ENCODE data around the gene ARHGEF38. TPM values are rescaled to one million over a fixed set of nuclear protein-coding genes. Genes with fewer than 3 reads are reported as not detected.

The ARHGEF38 gene
- total RNA-seq, 1 donor from 2014 or later = not detected

DNA sequence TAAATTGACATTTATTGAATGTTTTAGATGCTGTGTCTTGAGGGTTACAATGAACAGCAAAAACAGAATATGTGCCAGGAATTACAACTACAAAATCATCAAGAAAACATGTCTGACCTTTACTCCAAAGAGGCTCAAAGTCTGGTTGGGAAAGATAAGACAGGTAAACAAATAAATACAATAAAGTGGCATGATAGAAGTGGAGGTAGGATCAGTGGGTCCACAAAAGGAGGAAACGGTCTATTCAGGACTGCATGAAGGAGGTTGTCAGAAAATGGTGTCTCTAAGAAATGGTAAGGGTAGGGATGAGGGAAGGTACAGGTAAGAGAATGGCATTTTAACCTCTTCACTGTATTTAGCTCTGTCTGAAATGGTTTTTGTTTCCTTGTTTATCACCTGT, 3.8 kb downstream of the ARHGEF38 start:
- DNase-seq (ENCODE audit: low read depth in 2 of 2) = no peak

DNA sequence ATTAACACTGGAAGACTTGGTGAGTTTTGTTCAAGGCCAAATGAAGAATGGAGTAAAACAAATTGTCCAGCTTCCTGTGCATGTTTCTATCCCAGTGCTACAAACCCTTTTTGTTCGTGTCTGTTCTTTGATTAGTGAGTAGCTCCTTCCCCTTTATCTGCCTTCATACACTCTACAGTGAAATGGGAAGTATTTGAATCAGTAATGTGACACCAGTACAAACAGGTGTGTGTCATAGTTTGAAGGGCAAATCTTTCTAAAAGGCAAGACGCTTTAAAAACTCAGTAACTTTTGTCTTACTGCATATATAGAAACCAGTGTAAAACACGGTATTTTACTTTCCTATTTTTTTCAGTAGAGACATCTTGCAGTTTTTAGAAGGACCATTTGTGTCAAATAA, 5.9 kb downstream of the ARHGEF38 start:
- DNase-seq (ENCODE audit: low read depth in 2 of 2) = no peak

DNA sequence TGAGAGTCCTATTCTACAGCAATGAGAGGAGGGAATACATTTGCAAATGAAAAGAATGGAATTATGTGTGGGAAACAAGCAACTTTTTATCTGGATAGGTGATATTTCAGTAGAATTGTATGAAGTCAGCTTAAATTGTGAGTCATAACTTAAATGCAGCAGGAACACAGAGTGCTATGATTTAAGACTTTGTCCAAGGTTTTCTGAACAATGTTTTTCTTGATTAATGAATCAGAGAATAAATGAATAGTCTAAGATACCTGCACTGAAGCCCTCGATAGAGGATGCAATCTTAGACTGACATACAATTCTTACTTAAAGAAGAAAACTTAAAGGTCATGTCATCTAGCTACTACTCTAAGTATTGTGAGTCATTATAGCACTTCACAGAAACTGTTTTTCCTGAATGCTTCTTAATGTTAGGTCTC, 8.0 kb downstream of the ARHGEF38 start:
- no peak for DNase-seq (ENCODE audit: low read depth in 2 of 2)

DNA sequence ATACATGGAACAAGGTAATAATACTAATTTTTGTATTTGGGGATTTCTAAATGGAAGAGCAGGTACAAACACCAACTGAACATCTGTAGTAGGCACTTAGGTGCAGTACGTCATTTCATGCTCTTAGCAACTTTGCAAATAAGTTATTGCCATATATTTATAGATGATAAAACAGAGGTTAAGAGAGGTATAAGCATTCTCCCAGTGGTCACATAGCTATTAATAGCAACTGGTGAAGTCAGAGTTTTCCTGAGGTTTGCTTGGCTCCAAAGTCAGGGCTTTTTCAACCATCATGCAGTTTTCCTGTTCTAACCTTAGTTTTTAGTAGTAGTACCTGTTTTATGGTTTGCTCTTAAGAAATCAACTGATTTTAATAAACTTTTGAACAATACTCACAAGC, 10.9 kb downstream of the ARHGEF38 start:
- DNase-seq (ENCODE audit: low read depth in 2 of 2) = no peak

DNA sequence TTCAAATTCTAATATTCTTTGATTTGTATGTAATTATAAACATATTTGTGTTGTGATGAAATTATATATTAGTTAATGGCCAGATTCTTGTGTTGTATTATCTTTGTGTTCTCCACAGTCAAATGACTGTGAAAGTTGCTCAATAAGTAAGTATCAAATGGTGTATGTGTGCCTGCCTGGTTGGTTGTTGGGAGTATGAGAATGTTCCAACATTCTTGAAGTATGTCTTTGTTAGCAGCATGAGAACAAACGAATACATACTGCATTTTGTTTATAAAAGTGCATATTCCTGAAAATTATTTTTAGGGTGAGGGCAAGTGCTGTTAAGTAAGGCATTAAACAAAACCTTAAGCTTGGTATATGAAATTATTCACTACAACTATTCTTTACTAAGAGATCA, 16.2 kb downstream of the ARHGEF38 start:
- DNase-seq (ENCODE audit: low read depth in 2 of 2) = no peak

DNA sequence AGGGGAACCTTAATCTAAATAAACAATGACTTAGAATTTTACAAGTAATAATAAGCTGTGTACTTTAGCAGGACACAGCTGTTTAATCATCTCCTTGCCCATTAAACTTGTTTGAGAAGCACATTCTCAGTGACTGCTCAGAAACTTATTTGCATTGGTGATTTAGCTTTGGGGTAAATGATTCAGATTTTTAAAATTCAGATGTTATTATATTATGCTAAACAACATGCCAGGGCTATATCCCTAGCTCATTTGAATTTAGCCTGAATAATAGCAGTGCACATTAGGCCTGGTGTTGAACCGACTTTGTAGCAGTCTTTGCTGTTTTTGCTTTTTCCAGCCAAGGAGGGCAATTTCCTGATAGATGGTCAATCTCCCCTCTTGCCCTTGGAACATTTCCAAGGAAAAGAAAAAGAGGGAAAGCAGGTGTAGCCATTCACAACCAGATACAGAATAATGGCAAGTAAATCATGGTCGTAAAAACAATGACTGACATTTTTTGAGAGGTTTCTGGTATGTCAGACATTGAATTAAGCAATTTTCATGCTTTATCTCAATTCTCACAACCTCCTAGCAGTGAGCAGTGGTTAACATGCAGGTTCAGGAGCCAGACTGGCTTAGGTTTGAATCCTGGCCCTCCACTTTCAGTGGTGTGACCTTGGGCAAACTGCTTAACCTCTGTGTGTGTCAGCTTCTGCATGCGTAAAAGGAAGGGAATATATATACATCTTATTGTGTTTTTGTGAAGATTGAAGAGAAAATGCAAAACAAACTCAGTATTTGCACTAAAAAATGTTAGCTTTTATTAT, 16.8 kb downstream of the ARHGEF38 start:
- DNase-seq (ENCODE audit: low read depth in 2 of 2) = no peak

DNA sequence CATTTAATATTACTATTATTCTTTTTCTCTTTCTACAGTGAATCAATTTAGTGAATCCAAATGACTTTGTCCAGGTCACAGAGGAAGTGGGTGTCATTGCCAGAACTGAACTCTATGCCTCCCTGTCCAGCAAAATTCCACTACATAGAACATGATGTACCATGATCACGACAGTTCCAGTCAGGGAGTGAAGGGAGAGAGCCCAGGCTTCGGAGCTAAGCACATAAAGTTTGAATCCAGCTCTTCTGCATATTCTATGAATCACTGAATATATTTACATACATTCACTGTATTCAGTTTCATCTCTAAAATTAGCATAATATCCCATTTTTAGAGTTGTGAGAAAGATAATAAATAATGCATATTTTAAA, 17.4 kb downstream of the ARHGEF38 start:
- DNase-seq (ENCODE audit: low read depth in 2 of 2) = no peak

DNA sequence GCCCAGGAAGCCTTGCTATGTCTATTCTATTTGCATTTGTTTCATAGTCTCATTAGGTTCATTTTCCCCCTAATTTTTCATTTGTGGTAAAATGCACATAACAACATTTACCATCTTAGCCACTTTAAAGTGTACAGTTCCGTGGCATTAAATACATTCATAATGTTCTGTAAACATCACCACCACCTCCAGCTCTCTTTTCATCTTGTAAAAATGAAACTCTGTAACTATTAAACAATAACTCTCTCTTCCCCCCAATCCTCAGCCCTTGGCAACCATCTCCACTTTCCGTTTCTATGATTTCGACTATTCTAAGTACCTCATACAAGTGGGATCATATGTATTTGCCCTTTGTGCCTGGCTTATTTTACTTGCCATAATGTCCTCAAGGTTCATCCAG, 19.9 kb downstream of the ARHGEF38 start:
- no peak for DNase-seq (ENCODE audit: low read depth in 2 of 2)

DNA sequence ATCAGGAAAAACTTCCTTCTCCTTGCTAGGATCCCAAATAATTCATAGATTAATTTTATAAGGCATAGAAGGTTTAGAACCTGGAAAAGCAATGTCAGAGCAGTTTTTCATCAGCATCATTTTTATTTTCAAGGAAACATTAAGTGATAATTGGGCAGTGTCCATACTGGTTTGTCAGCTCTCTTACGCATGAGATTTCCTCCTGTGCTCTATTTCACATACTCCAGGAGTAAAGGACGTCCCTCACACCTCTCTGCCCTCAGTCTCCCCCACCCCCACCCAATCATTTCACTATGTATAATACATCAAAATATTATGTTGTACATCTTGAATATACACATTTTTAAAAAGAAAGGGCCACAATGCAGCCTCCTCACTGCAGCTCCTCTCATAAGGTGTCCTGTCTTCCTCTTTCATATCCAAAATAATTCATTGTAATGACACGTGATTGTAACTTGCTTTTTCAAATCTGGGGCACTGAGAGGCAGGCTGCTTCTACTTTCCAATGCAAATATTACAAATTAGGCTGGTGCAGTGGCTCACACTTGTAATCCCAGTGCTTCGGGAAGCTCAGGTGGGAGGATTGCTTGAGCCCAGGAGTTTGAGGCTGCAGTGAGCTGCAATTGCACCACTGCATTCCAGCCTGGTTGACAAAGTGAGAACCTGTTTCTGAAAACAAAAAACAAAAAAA, 34.4 kb downstream of the ARHGEF38 start:
- no peak for DNase-seq (ENCODE audit: low read depth in 2 of 2)

DNA sequence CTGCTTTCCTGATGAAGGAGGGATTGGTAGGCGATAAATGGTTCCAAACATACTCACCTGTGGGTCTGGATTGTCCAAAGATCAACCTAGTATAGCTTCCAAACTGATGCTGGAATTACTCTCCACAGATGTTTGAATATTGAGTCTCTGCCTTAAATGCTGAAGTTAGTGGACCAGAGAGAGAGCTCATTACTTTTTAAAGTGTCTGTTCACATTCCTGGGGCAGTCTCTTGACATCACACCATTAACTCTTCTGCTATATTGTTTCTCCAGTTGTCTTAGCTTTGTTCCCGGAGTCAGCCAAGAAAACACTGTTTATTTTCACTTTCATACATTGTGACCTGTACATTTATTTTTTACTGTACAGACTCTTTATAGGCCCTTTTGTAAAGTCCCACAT, 35.4 kb downstream of the ARHGEF38 start:
- DNase-seq (ENCODE audit: low read depth in 2 of 2) = no peak

DNA sequence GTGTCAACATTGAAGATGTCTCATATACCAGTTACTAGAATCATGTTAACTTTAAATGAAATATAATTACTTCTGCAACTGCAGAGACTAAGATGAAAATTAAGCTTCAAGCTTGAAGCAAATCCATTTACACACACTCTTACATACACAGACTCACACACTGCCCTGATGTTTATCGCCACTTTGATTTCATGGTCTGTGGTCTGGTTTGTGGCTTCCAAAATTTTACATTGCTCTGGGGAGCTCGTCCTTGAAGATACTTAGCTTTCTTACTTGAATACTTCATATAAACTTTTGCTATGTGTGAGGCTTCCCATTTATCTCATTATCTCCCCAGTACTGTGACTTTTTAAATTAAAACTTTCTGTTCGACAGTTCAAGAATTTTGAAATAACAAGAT, 35.8 kb downstream of the ARHGEF38 start:
- no peak for DNase-seq (ENCODE audit: low read depth in 2 of 2)

DNA sequence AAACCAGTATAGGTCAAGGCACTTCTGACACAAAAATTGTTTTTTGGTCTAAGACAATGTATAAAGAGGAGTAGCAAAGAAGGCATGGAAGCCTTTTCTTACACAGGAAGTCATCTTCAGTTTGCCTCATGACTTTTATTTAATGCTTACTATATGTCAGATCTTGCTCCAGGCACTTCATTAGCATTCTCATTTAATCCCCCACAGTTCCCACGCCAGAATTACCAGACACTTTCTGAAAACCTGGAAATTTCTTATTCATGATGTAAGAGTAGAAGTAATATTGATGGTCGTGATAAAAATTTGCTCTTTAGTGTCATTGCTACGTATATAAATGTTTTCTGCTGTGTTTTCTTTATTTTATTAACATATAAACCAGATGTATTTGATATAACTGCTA, 39.2 kb downstream of the ARHGEF38 start:
- DNase-seq (ENCODE audit: low read depth in 2 of 2) = no peak

DNA sequence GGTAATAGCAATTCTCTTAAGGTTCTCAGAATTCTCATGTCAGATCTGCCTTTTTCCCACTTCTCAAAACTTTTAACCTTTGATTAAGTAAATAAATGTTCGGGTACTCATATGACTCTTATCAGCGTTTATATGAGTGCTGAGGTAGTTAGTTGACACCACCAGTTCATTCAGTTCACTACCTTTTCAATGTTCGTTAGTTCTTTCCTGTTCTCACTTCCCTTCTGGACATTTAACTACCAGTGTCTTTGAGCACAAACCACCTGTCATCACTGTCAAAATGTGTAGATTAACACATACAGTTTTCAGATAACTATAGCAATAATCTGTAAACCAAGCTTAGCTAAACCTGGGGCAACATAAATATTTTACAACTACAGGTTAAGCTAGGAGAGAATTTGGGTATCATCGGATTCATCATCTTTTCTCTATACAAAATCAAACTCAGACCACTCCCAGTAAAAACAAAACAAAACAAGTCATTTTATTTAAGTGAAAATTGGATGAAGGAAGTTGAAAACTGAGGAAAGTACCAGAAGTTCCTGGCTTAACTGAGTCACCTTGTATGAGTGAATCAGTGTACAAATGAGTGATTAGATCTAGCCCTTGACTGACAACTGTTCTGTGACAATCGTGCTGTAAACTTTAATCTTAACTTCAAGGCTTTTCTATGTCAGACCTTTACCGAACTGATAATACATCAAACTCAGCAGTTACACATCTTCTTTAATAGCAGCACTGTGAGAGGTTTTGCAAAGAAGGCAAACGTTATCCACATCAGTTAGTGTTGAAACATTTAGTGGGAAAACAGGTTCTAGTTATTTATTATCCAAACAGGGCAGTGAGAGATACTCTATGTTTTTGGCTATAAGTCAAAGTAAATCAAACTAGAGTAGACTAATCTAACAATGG, 41.9 kb downstream of the ARHGEF38 start:
- no peak for DNase-seq (ENCODE audit: low read depth in 2 of 2)

DNA sequence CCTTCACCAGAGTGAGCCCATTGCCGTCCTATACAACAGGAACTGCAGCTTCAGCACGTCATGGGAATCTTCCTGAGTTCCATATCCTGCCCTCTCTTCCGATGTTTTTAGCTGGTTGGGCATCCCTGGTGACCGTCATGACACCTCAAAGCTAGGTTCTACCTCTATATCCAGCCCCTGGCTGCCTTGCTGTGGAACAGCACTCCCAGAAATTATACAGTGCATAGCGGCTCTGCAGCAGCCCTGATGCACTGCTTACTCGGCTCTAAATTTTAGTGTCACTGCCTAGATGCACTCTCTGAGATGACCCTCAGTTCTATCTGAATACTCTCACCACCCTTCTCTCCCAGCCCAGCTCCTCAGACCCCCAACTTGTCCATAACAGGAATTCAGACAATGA, 44.3 kb downstream of the ARHGEF38 start:
- peak in 1 of 2 donors; percentile 11 for DNase-seq (ENCODE audit: low read depth in 2 of 2)

DNA sequence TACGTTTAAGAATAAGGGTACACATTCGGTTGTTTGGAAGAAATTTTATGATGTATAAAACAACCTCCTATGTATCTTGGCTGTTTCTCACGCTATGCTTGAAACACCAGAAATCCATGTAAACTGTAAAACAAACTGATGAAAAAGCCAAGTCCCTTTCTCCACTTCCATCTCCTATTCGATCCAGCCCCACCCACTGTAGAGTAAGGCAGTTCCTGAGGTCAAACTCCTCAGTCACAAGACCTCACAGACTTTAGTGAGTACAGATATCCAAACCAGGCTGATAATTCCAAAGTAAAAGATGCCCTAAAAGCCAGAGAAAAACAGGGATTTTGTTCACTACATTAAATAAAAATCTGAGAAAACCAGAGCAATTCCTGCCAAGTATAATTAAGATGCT, 45.6 kb downstream of the ARHGEF38 start:
- no peak for DNase-seq (ENCODE audit: low read depth in 2 of 2)

DNA sequence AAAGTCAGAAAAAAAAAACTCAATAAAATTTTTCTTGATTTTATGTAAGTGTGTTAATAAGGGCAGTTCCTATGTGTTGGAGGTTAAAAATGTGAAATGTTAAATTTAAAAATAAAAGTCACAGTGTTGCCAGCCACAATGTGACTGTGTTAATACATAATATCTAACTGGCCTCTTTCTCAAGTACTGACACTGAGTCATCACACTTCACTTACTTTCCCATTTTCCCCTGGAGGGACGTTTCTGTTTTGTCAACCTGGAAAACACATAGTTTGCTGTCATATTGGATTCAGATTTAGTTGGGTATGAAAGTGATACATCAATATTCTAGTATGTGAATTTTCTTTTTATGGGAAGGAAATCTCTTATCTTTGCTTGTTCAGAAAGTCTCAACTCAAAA, 46.4 kb downstream of the ARHGEF38 start:
- no peak for DNase-seq (ENCODE audit: low read depth in 2 of 2)

DNA sequence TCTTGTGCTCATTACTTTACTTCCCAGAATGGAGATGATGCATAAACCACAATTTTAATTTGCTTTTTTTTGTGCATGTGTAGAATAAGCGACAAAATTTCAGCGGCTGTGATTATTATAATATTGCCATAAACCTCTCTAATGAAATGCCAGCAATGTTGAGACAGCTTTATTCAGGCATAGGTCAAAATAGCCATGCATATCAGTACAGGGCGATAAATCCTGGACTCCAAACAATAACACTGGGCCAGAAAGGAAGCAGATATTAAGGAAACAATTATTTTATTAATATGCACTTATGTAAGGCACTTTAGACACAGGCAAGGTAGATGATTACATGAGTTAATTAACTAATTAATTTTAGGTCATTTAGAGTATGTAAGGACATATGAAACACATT, 47.1 kb downstream of the ARHGEF38 start:
- no peak for DNase-seq (ENCODE audit: low read depth in 2 of 2)

DNA sequence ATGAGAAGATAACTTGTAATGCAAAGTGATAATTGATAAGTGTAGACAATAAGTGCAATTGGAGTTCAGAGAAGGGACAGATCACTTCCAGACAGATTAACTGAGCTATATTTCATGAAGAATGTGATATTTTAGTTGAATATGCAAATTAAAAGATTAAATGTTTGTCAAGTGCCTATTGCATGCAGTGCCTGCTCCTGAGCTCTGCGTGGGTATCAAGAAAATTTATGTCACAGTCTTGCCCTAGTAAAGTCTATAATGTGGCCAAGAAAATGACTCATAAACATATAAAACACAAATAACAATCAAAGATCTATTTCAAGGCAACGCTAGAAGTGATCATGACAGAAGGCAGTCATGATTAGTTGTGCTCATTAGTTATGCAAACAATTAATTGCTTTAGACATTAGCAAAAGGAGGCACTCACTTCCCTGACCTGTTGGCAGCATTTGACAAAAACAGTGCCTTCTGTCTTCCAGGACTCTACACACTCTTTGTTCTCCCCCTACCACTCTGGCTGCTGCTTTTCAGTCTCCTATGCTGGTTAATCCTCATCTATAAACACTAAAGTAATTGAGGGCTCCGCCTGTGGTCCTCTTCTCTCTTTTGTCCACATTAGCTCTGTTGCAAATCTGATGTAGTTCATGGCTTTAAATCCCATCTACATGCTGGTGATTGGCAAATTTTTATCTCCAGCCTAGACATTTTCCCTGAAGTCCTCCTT, 47.7 kb downstream of the ARHGEF38 start:
- DNase-seq (ENCODE audit: low read depth in 2 of 2) = no peak

DNA sequence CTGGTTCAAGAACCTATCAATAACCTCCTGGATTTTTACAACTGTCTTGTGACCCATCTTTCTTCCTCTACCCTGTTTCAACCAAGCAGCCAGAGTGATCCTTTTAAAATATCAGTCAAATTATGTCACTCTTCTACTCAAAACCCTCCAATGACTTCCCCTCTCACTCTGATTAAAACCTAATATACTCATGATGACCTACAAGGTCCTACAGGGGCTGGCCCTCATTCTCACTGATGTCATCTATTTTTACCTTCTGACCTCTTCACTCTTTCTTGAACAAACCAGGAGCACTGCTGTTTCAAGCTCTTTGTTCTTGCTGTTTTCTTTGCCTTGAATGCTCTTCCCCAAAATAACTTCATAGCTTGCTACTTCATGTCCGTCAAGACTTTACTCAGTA, 48.5 kb downstream of the ARHGEF38 start:
- no peak for DNase-seq (ENCODE audit: low read depth in 2 of 2)

DNA sequence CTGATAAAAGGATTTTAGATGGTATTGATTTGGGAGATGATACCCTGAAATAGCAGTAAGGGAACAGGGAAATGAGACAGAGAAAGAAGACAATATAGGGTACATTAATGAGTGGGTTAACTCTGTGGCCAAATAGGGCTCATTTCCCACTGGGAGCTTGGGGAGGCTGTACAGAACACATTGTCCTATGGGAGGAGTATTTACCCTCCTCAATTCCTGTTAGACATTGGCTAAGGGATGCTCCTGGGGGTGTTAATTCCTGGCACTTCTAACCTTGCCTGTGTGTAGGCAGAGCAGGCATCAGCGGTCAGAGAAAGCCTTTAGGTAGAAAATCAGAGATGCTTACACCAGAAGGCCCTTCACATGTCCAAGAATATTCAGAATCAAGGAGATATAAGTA, 49.0 kb downstream of the ARHGEF38 start:
- no peak for DNase-seq (ENCODE audit: low read depth in 2 of 2)

DNA sequence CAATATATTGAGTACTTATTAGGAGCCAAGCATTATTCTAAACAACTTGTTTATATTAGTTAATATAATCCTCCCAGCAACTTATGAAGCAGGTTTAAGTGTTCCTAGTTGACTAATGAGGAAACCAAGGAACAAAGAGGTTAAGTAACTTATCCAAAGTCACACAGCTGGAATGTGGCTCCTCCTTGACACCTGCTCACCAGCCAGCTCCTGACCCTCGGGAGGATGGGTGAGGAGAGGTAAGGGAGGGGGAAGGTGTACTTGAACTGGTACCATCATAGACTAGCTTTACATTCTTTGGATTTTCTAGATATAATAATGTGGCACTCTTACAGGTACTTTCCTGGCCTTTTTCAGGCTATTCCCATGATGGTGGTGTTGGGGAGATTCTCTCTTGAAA, 50.7 kb downstream of the ARHGEF38 start:
- DNase-seq (ENCODE audit: low read depth in 2 of 2) = no peak

DNA sequence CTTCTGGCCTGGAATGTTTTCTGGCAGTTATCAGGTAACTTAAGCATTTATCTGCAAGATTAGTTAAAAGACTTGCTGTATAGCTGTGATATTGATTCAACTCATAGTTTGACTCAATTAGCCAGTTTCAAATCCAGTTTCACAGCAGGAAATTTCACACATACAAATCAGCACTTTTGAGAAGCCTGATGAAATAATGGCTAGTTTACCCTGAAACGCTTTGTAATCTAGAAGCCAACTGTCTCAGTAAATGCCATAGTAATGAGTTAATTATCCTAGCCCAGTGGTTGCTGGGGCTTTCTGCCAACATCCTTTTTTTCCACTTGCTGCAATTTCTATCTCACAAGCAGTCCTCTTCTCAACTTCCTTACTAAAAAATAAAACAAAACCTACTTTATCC, 53.1 kb downstream of the ARHGEF38 start:
- DNase-seq (ENCODE audit: low read depth in 2 of 2) = no peak
